KMS-11 (cell line): ENCODE data around the gene RELL1.

Experiments
- H2AFZ ChIP-seq: fragments of 200-600 bp; sonication (generic); 2 replicates; pipeline ENCODE4 v1.6.1; 2016; ENCODE audit warnings: antibody characterized with exemption, mixed run types, low read depth
- H3K27ac ChIP-seq: fragments of 200-600 bp; sonication (generic); 2 replicates; pipeline ENCODE4 v1.6.1; 2016; ENCODE audit warnings: mild to moderate bottlenecking, mixed run types
- H3K27me3 ChIP-seq: fragments of 200-600 bp; sonication (generic); 2 replicates; pipeline ENCODE4 v1.6.1; 2017; ENCODE audit warnings: mild to moderate bottlenecking, low read depth, mixed run types, moderate library complexity; ENCODE audit not compliant: insufficient read depth
- H3K36me3 ChIP-seq: fragments of 200-600 bp; sonication (generic); 2 replicates; pipeline ENCODE4 v1.6.1; 2017; ENCODE audit warnings: mild to moderate bottlenecking, mixed run types; ENCODE audit not compliant: insufficient read depth
- H3K4me1 ChIP-seq: fragments of 200-600 bp; sonication (generic); 2 replicates; pipeline ENCODE4 v1.6.1; 2016; ENCODE audit warnings: mild to moderate bottlenecking, low read depth, mixed run types; ENCODE audit not compliant: poor library complexity, severe bottlenecking
- H3K4me2 ChIP-seq: fragments of 200-600 bp; sonication (generic); 2 replicates; pipeline ENCODE4 v1.7.0; 2016; ENCODE audit warnings: mild to moderate bottlenecking, mixed run types
- H3K4me3 ChIP-seq: fragments of 200-600 bp; sonication (generic); IDR thresholded peaks from 2 replicates; pipeline ENCODE4 v1.6.1; 2017; ENCODE audit warnings: low read depth, low read length, mixed read lengths; ENCODE audit not compliant: insufficient read depth
- H3K79me2 ChIP-seq: fragments of 200-600 bp; sonication (generic); 2 replicates; pipeline ENCODE4 v1.6.1; 2016; ENCODE audit warnings: low read depth, mixed run types; ENCODE audit not compliant: insufficient read depth
- H3K9ac ChIP-seq: fragments of 200-600 bp; sonication (generic); 2 replicates; pipeline ENCODE4 v1.6.1; 2016; ENCODE audit warnings: mild to moderate bottlenecking, mixed run types
- H4K20me1 ChIP-seq: fragments of 200-600 bp; sonication (generic); 2 replicates; pipeline ENCODE4 v1.6.1; 2016; ENCODE audit warnings: mild to moderate bottlenecking, mixed run types; ENCODE audit not compliant: insufficient read depth
- TF ChIP-seq, protein P1 (sequence below): fragments of 200-600 bp; sonication (generic); conservative IDR thresholded peaks from 2 replicates; pipeline ENCODE4 v1.6.1; 2017; ENCODE audit warnings: low read depth, mild to moderate bottlenecking, antibody characterized with exemption, low read length, moderate library complexity, mixed read lengths

Gene RELL1

DNA sequence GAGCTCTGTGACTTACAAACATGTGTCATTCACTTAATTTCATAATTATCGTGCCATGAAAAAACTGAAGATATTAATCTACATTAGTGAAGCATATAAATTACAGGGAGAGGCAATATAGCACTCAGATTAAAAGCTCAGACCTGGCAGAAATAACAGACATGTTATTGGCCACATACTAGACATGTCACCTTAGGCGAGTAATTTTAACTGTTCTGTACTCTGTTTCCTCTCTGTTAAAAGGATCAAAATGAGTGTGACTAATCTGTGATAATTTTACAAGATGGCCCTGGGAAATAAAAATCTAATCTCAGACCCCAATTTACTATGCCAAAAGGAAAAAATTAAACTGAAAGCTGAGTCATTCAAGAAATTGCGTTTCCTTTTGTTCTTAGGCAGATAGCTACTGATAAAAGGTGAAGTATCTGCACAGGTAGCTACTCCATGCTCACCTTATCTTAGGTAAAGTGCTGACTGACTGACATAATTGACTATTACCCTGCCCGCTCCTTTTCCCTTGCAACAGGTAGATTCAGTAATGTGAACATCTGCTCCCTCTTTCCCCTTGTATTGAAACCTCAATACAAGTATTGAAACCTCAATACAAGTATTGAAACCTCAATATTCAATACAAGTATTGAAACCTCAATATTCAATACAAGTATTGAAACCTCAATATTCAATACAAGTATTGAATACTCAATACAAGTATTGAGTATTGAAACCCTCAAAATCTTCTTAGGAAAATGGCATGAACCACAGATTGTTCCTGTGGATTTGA lies 33.2 kb downstream of the RELL1 start:
- Histone ChIP-seq H3K4me1 (no peaks in the 10 kb centered on the region), H3K79me2 (no peaks in the 10 kb centered on the region), H3K27ac (no peak overlapping the region), H4K20me1 (no peaks in the 10 kb centered on the region), H3K4me2 (no peak overlapping the region), H3K4me3 (no peak overlapping the region), H2AFZ (no peak overlapping the region), H3K27me3 (no peaks in the 10 kb centered on the region), H3K9ac (no peak overlapping the region), H3K36me3 (no peaks in the 10 kb centered on the region)
- TF ChIP-seq, protein P1, sequence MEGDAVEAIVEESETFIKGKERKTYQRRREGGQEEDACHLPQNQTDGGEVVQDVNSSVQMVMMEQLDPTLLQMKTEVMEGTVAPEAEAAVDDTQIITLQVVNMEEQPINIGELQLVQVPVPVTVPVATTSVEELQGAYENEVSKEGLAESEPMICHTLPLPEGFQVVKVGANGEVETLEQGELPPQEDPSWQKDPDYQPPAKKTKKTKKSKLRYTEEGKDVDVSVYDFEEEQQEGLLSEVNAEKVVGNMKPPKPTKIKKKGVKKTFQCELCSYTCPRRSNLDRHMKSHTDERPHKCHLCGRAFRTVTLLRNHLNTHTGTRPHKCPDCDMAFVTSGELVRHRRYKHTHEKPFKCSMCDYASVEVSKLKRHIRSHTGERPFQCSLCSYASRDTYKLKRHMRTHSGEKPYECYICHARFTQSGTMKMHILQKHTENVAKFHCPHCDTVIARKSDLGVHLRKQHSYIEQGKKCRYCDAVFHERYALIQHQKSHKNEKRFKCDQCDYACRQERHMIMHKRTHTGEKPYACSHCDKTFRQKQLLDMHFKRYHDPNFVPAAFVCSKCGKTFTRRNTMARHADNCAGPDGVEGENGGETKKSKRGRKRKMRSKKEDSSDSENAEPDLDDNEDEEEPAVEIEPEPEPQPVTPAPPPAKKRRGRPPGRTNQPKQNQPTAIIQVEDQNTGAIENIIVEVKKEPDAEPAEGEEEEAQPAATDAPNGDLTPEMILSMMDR, result no peak

DNA sequence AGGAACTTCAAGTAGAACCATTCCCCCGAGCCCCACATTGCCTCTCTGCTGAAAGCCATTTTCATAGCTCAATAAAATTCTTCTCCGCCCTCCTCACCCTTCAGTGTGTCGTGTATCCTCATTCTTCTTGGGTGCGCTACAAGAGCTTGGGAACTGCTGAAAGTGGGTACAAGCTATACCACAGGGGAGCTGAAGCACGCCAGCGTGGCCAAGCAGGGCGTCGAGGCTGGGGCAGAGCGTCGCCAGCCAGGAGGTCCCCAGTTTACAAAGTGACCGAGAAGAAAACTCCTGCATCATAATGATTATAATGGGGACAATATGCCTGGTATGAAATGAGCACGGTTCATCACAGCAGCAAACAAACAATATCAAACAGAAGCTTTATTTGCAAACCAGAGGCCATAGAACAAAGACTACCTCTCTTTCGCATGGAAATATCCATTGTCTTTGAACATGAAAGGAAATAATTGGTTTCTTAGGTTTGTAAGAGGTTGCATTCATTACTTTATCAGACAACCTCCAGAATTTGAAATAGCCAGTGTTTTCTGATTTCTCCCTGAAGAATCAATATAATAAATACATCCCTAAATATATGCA lies 34.3 kb downstream of the RELL1 start:
- no peak overlapping the region for H3K4me3 ChIP-seq
- TF ChIP-seq, protein P1, result no peak
- H3K27ac ChIP-seq, result no peak overlapping the region
- H3K9ac ChIP-seq, result no peak overlapping the region
- H4K20me1 ChIP-seq, result no peaks in the 10 kb centered on the region
- H3K27me3 ChIP-seq, result no peaks in the 10 kb centered on the region
- H3K36me3 ChIP-seq, result no peaks in the 10 kb centered on the region
- no peak overlapping the region for H3K4me2 ChIP-seq
- H2AFZ ChIP-seq, result no peak overlapping the region
- H3K4me1 ChIP-seq, result no peaks in the 10 kb centered on the region
- H3K79me2 ChIP-seq, result no peaks in the 10 kb centered on the region

DNA sequence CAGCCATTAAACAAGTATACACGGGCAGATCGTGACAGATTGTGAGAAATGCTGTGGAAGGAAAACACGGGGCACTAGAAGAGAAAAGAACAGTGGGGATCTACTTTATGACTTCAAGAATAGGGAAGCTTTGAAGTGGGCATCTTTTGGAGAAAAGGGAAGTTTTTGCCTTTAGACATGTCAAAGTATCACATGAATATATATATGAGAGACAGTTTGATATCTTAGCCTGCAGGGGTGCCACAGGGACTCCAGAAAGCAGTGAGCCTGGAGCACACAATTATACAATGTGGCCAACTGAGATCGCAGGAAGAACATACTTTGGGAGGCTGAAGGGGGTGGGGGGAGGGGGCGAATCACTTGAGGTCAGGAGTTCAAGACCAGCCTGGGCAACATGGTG lies 35.7 kb downstream of the RELL1 start:
- Histone ChIP-seq H3K4me1 (no peaks in the 10 kb centered on the region), H3K4me2 (no peak overlapping the region), H3K27me3 (no peaks in the 10 kb centered on the region), H3K79me2 (no peaks in the 10 kb centered on the region), H2AFZ (no peak overlapping the region), H3K36me3 (no peaks in the 10 kb centered on the region), H3K4me3 (no peak overlapping the region), H3K27ac (no peak overlapping the region), H4K20me1 (no peaks in the 10 kb centered on the region), H3K9ac (no peak overlapping the region)
- TF ChIP-seq, protein P1, result no peak

DNA sequence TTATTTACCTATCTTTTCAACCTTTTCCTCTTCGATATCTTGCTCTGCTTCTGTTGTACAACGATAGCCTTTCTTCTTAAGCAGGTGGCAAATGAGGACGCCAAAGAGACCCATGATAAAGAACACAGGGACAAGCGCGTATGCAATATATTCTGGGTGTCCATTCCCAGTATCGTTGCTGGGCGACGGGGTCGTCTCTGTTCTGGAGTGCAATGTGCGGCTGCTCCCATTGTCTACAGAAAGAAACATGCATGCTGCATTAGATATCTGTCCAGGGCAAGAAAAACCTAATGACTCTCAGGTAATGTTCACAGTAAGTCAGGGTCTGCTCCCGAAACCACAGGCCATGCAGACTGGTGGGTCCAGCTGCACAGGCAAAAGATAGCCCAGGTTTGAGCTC lies 36.9 kb downstream of the RELL1 start:
- Histone ChIP-seq H3K4me3 (no peak overlapping the region), H3K36me3 (no peaks in the 10 kb centered on the region), H4K20me1 (no peaks in the 10 kb centered on the region), H2AFZ (no peak overlapping the region), H3K9ac (no peak overlapping the region), H3K4me2 (no peak overlapping the region), H3K79me2 (no peaks in the 10 kb centered on the region), H3K27me3 (no peaks in the 10 kb centered on the region), H3K27ac (no peak overlapping the region), H3K4me1 (no peaks in the 10 kb centered on the region)
- TF ChIP-seq, protein P1, result no peak
